IPS DF 4.7 (cell line): Measurements from ENCODE around the gene DLGAP3.
"Not testable (repeated sequence)": the region's sequence is repeated elsewhere in the genome, so short reads cannot be mapped to it uniquely, and the experiment has no call there.

Experiments
- DNase-seq: peaks from one replicate; pipeline ENCODE4 v3.0.0-alpha.2; 2013; ENCODE audit warnings: low spot score; ENCODE audit errors: extremely low read depth

The DLGAP3 gene

DNA sequence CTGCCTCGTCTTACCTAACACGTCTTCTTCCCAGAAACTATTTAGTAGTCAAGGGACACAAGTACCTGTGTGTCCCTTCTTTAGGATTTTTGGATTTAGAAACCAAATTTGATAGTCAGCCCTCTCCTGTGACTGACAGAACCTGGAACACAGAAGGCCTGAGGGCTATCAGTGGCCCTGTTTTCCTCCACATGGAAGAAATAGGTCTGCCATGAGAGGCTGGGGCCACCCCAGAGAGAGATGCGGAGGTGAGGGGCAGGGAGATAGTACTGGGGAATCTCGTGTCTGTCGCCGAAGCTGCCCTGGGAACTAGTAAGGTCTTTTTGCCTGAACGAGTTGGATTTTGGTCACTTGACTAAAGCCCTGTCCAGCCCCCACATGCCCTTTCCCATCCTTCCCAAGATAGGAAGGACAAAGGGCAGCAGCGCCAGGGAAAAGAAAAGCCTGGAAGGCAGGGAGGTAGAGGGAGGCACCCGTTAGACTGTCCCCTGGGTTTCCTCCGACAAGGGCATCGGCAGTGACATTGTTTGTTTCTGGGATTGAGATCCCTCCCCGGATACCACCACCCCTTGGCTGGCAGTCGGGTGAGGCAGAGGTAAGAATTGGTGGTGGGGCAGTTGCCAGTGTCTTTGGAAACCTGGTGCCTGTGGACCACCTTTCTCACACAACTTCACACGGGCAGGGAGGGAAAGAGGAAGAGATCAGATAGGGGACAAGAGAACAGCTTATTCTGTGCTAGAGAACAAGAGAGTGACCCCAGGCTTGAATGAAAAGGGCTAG lies 89.7 kb downstream of the DLGAP3 start:
- DNase-seq: no peak

DNA sequence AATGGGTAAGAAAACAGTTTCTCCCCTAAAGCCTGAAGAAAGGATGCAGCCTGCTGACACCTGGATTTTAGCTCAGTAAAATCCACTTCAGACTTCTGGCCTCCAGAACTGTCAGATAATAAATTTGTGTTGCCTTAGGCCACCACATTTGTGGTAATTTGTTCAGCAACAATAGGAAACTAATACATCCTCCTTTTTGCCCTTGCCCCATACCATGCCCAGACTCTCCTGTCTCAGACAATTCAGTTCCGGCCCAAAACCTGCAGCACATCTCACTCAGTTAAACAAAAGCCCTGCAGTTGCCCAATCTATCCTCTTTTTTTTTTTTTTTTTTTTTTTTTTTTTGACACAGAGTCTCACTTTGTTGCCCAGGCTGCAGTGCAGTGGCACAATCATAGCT lies 95.7 kb downstream of the DLGAP3 start:
- DNase-seq: no peak

DNA sequence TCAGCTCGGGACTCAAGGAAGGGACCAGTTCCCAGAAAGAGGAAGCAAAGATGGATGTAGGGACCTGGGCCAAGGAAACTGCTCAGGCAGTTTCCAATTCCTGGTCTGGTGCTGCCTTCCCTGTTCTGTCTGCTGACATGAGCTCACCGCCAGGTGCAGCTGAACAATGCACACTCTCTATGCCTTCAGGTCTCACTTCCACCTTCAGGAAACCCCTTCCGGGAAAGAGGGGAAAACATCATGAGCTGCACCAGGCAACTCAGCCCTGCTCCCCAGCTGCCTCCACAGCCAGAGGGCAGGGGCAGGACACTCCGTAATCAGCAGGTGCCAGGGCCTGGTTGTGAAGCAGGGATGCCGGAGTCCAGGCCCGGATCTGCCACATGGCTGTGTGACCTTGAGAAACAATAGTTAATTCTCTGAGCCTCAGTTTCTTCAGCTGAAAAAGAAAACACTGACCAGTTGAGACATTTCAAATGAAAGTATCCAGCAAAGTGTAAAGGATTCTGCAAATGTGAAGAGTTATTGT lies 97.7 kb downstream of the DLGAP3 start:
- DNase-seq: no peak

DNA sequence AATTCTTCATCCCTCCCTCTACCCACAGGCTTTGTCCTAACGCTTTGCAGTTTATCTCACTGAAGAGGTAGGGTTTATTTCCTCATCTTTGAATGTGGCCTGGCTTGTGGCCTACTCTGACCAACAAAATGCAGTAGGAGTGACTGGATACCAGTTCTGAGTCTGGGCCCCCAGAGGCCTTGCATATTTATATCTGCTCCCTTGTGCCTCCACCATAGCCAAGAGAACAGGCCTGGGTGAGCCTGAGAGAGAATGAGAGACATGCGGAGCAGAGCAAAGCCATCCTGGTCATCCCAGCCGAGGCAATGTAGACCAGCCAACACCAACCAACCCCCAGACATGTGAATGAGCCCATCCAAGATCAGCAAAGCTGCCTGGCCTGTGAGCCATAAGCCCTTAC lies 100.2 kb downstream of the DLGAP3 start:
- no peak for DNase-seq

DNA sequence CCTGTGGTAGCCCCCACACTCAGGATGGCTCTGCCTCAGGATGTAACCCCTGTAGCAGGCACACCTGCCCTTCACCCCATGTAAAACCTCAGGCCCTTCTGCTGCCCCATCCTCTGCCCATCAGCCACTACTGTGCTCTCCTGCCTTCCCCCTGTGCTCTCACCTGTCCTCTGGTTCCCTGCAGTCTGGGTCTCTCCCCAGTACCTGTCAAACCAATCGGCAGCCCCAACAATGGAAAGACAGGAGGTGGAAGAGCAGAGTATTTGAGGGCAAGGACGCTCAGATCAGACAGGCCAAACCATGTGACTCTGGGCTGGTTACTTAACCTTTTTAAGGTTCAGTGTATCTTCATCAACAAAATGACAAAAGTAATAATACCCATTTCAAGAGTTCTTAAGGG lies 100.8 kb downstream of the DLGAP3 start:
- DNase-seq: no peak

DNA sequence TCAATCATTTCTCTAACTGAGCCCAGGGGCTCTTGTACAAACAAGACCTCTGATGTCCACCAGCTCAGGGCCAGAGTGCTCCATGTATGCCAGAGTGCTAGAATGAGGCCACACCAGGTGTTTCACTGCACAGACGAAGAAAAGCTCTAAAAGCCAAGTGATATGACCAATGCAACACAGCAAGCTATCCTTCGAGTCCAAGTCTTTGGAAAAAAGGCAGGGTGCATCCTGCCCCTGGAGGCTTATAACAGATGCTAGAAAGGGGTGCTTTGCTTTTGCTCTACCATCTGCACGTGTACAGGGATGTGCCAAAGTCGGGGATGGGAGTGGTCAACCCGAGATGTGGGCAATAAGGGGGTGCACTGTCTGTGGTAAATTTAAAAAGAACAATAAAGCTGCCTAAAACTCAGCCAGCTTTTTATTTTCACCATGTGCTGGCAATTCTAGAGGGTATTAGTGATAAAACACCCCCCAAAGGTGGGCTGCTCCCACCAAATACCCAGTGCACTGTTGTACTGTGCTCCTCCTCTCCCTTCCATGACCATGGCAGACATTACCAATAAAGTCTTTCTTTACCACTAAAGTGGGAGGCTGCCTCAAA lies 102.0 kb downstream of the DLGAP3 start:
- DNase-seq: no peak

DNA sequence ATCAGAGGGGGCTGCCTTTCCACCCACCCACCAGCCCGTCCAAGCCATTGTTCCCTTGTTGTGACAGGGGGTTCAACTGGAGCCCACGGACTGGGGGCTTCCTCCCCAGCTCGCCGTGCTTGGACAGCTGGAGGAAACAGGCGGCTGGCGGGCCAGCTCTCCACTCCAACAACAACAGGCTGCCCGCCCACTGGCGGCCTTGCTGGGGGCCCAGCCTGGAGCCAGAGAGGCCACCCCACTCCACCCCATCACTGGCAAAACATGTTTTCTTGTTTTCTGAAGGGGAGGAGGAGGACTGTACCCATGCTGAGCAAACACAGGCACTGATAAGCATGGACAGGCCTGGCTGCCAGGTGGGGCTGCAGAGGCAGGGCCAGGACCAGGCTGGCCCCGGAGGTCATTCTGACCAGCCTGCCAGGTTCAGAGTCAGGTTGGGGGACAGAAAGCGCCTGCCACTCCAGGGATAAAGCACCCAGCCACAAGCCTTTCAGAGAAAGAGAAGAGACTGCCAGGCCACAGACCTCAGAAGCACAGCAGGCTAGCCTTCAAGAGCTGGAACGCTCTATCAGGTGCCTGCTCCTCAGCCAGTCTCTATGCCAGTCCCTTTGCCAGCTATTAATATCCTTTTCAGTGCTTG lies 103.9 kb downstream of the DLGAP3 start:
- DNase-seq: no peak

DNA sequence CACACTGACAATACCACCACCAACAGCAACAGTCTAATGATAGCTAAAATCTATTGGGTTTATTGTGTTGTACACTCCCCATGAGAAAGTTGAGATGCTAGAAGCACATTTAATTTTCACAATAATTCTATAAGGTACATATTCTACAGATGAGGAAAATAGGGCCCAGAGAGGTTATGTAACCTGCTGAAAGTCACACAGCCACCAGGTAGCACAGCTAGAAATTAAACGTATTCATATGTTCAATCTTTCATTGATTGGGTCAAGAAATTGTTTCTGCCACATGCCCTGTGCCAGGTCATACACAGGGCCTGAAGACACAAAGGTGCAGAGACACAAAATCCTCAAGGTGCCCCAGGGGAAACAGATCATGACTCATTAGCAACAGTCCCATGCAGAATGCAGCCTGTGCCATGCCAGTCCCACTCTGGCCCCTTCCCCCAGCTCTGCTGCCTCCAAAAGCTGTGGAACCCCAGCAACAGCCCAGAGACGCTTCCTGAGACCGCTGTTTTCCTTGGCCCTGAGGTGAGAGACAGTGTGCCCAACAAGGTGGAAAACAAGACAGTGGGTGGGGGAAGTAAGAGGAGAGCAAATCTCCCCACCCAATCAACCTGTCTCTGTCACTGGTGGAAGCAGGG lies 104.5 kb downstream of the DLGAP3 start:
- DNase-seq: no peak

DNA sequence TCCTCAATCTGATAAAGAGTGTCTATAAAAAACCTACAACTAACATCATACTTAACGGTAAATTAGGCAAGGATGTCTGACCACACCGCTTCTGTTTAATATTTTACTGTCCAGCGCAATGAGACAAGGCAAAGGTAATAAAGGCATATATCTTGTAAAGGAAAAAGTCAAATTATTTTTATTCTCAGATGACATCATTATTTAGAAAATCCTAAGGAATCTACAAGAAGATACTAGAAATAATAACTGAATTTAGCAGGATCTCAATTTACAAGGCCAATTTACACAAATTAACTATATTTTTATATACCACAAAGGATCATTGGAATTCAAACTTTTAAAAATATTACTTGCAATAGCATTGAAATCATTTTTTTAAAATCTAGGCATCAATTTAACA lies 107.2 kb downstream of the DLGAP3 start:
- DNase-seq: no peak

DNA sequence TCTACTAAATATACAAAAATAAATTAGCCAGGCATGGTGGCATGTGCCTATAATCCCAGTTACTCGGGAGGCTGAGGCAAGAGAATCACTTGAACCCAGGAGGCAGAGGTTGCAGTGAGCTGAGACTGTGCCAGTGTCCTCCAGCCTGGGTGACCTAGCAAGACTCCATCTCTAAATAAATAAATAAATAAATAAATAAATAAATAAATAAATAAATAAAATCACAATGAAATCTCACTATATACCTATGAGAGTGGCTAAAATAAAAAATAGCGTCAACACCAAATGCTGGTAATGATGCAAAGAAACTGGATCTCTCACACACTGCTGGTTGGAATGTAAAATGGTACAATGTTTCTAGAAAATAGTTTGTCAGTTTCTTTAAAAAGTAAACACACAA lies 110.6 kb downstream of the DLGAP3 start:
- DNase-seq: not testable (repeated sequence)

DNA sequence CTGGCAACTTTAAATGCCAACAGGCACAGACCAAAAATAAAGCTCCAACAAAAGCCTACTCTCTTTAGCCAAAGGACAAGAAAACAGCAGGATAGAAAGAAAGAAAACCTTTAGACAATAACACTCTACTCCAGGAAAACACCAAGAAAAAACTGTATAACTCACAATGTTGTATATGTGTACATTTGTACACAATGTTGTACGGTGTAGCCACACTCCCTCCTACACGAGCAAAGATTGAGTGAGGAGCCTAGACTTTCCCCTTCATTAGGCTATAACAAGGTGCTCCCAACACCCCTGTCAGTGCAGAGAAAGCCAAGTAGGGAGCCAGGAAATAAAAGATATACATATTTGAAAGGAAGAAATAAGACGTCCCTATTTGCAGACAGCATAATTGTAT lies 112.7 kb downstream of the DLGAP3 start:
- no peak for DNase-seq

DNA sequence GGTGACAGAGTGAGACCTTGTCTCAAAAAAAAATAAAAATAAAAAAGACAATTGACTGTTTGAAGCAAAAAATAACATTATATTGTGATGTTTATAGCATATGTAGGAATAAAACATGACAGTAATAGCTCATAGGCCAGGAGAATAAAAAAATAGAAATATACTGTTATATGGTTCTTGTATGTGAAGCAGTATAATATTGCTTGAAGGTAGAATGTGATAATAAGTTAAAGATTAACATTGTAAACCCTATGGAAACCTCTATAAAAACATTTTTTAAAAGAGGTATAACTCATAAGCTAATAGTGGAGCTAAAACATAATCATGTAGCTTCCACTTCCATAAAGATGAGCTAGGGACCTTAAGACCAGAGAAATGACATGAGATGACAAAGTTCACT lies 113.1 kb downstream of the DLGAP3 start:
- DNase-seq: no peak
